Inferior parietal cortex (tissue), 1 donor: ENCODE results near the gene CENPA.
"Not testable (repeated sequence)": the region's sequence is repeated elsewhere in the genome, so short reads cannot be mapped to it uniquely, and the experiment has no call there.

Experiments
- DNase-seq: peaks from one replicate; pipeline ENCODE4 v3.0.0-alpha.2; 2016; ENCODE audit errors: extremely low spot score

CENPA gene

GRCh38 chr2:26760991-26761390 is 24.9 kb upstream of the CENPA start:
- DNase-seq, result not testable (repeated sequence)

GRCh38 chr2:26763019-26763418 is 22.8 kb upstream of the CENPA start:
- DNase-seq, result no peak

GRCh38 chr2:26764078-26764887 is 21.6 kb upstream of the CENPA start, which contains the start of gene SLC35F6:
Gene SLC35F6 (plus strand): TSS chr2:26764284. CDS start chr2:26764350, 66 bp downstream.
- DNase-seq, result peak; percentile 83

- DNase-seq, result no peak
Measured at GRCh38 chr2:26764906-26765305, 20.9 kb upstream of the CENPA start.

GRCh38 chr2:26765475-26766200 is 20.2 kb upstream of the CENPA start:
- no peak for DNase-seq

GRCh38 chr2:26767129-26767528 is 18.7 kb upstream of the CENPA start:
- no peak for DNase-seq

- no peak for DNase-seq
Measured at GRCh38 chr2:26767894-26768487, 17.9 kb upstream of the CENPA start.

GRCh38 chr2:26768759-26769088 is 17.1 kb upstream of the CENPA start:
- DNase-seq, result no peak

GRCh38 chr2:26769089-26769761 is 16.6 kb upstream of the CENPA start:
- peak; percentile 68 for DNase-seq

- DNase-seq, result peak; percentile 70
Measured at GRCh38 chr2:26770986-26771586, 14.8 kb upstream of the CENPA start.

GRCh38 chr2:26772064-26773001 is 13.5 kb upstream of the CENPA start:
- peak; percentile 86 for DNase-seq

- no peak for DNase-seq
Measured at GRCh38 chr2:26776195-26776800, 9.6 kb upstream of the CENPA start.

- DNase-seq, result no peak
Measured at GRCh38 chr2:26778098-26778497, 7.8 kb upstream of the CENPA start.

- DNase-seq, result no peak
Measured at GRCh38 chr2:26778507-26778906, 7.3 kb upstream of the CENPA start.

- DNase-seq, result no peak
Measured at GRCh38 chr2:26780203-26780760, 5.6 kb upstream of the CENPA start.

- no peak for DNase-seq
Measured at GRCh38 chr2:26782876-26783704, 2.8 kb upstream of the CENPA start.

- DNase-seq, result no peak
Measured at GRCh38 chr2:26784570-26785234, 1.2 kb upstream of the CENPA start.
